ENCODE results near the gene ZNF550.
A peak's percentile ranks its signal among the peaks of the same experiment; 100 is the strongest.
"Not testable (repeated sequence)": the region's sequence is repeated elsewhere in the genome, so short reads cannot be mapped to it uniquely, and the experiment has no call there.

ZNF550 gene

GRCh38 chr19:57487477-57488298 is 72.0 kb downstream of the ZNF550 start, which contains the start of gene ZNF419:
Gene ZNF419 (plus strand): TSS chr19:57487750. CDS start chr19:57487951, 201 bp downstream.
- WGBS, 2 experiments (ENCODE audit: insufficient coverage in 2 of 2), result 3 to 4% methylated on average over 35 to 38 of the region's 69 CpGs
- peak within 1 kb of the TSS; percentile 82 for H3K4me3 ChIP-seq (ENCODE audit: extremely low read depth, insufficient read depth, low read length, poor library complexity, severe bottlenecking)
- not testable (repeated sequence) for H3K4me1 ChIP-seq (ENCODE audit: control insufficient read depth, insufficient read depth, low read length, poor library complexity, severe bottlenecking); H3K9me3 ChIP-seq (ENCODE audit: control insufficient read depth, low read length); H3K27ac ChIP-seq (ENCODE audit: low read depth, low read length, severe bottlenecking)
- H3K36me3 ChIP-seq (ENCODE audit: control insufficient read depth, insufficient read depth, low read length), result peaks cover 26% of the 10 kb centered on the region

All from mesodermal cell (in vitro differentiated cells).